SK-N-SH treated with all-trans-retinoic acid at 6 μM for 48 hours (cell line): ENCODE data around the gene TULP1.

ENCODE experiments used
- ATAC-seq: fragments of 200-7000 bp; cut with Tn5 transposase; 3 replicates; pipeline ENCODE4 v1.9.1; 2020; ENCODE audit warnings: mild to moderate bottlenecking, moderate library complexity
- ARNTL ChIP-seq: fragments of 450-650 bp; formaldehyde crosslinking; IDR thresholded peaks from 2 replicates; pipeline ENCODE4 v1.5.0; 2020; ENCODE audit warnings: low read depth, mild to moderate bottlenecking, moderate library complexity, borderline replicate concordance
- BACH2 ChIP-seq: fragments of 250-450 bp; sonication (Bioruptor Pico); IDR thresholded peaks from 2 replicates; pipeline ENCODE4 v1.9.0; 2021; ENCODE audit warnings: mild to moderate bottlenecking, borderline replicate concordance
- CREB5 ChIP-seq: fragments of 250-450 bp; sonication (Bioruptor Pico); IDR thresholded peaks from 2 replicates; pipeline ENCODE4 v1.5.1; 2020; ENCODE audit warnings: low read depth, mild to moderate bottlenecking, moderate library complexity
- CSDC2 ChIP-seq: fragments of 250-450 bp; sonication (Bioruptor Pico); IDR thresholded peaks from 2 replicates; pipeline ENCODE4 v1.5.0; 2020; ENCODE audit warnings: mild to moderate bottlenecking, moderate library complexity
- CSRNP3 ChIP-seq: fragments of 250-450 bp; sonication (Bioruptor Pico); IDR thresholded peaks from 2 replicates; pipeline ENCODE4 v1.5.1; 2021; ENCODE audit warnings: mild to moderate bottlenecking, moderate library complexity
- ESRRG ChIP-seq: fragments of 250-450 bp; sonication (Bioruptor Pico); IDR thresholded peaks from 2 replicates; pipeline ENCODE4 v1.6.1; 2021; ENCODE audit warnings: mild to moderate bottlenecking
- ISL1 ChIP-seq: fragments of 250-450 bp; sonication (Bioruptor Pico); IDR thresholded peaks from 2 replicates; pipeline ENCODE4 v2.1.2; 2022; ENCODE audit warnings: mild to moderate bottlenecking, moderate library complexity
- OSR1 ChIP-seq: fragments of 250-450 bp; sonication (Bioruptor Pico); IDR thresholded peaks from 2 replicates; pipeline ENCODE4 v1.8.0; 2022; ENCODE audit warnings: moderate library complexity, mild to moderate bottlenecking, inconsistent platforms
- PATZ1 ChIP-seq: fragments of 250-450 bp; sonication (Bioruptor Pico); IDR thresholded peaks from 2 replicates; pipeline ENCODE4 v1.8.0; 2020; ENCODE audit warnings: mild to moderate bottlenecking, moderate library complexity, borderline replicate concordance
- POU6F1 ChIP-seq: fragments of 250-450 bp; sonication (Bioruptor Pico); IDR thresholded peaks from 2 replicates; pipeline ENCODE4 v1.8.0; 2021; ENCODE audit warnings: low read depth, mild to moderate bottlenecking, moderate library complexity, borderline replicate concordance
- PPARA ChIP-seq: fragments of 250-450 bp; sonication (Bioruptor Pico); IDR thresholded peaks from 2 replicates; pipeline ENCODE4 v1.5.0; 2020; ENCODE audit warnings: mild to moderate bottlenecking, borderline replicate concordance
- RARB ChIP-seq: fragments of 250-450 bp; sonication (Bioruptor Pico); IDR thresholded peaks from 2 replicates; pipeline ENCODE4 v1.8.0; 2021; ENCODE audit warnings: mild to moderate bottlenecking, moderate library complexity
- SNAI2 ChIP-seq: fragments of 250-450 bp; sonication (Bioruptor Pico); IDR thresholded peaks from 2 replicates; pipeline ENCODE4 v1.5.0; 2020; ENCODE audit warnings: mild to moderate bottlenecking, moderate library complexity
- TCF4 ChIP-seq: fragments of 250-450 bp; sonication (Bioruptor Pico); IDR thresholded peaks from 2 replicates; pipeline ENCODE4 v1.8.0; 2021; ENCODE audit warnings: mild to moderate bottlenecking, moderate library complexity, borderline replicate concordance
- TOX ChIP-seq: fragments of 250-450 bp; sonication (Bioruptor Pico); IDR thresholded peaks from 2 replicates; pipeline ENCODE4 v1.8.0; 2021; ENCODE audit warnings: mild to moderate bottlenecking, moderate library complexity, borderline replicate concordance
- TSHZ2 ChIP-seq: fragments of 250-450 bp; sonication (Bioruptor Pico); IDR thresholded peaks from 2 replicates; pipeline ENCODE4 v1.5.0; 2020; ENCODE audit warnings: mild to moderate bottlenecking, moderate library complexity
- ZC3H10 ChIP-seq: fragments of 250-450 bp; sonication (Bioruptor Pico); IDR thresholded peaks from 2 replicates; pipeline ENCODE4 v1.5.1; 2021; ENCODE audit warnings: mild to moderate bottlenecking, moderate library complexity
- ZFP3 ChIP-seq: fragments of 250-450 bp; sonication (Bioruptor Pico); IDR thresholded peaks from 2 replicates; pipeline ENCODE4 v1.5.0; 2020; ENCODE audit warnings: mild to moderate bottlenecking, moderate library complexity
- ZFP30 ChIP-seq: fragments of 450-650 bp; formaldehyde crosslinking; IDR thresholded peaks from 2 replicates; pipeline ENCODE4 v1.5.0; 2022; ENCODE audit warnings: mild to moderate bottlenecking, moderate library complexity
- ZNF565 ChIP-seq: fragments of 450-650 bp; formaldehyde crosslinking; conservative IDR thresholded peaks from 2 replicates; pipeline ENCODE4 v1.5.0; 2020; ENCODE audit warnings: low read depth, mild to moderate bottlenecking, moderate library complexity
- ZNF8 ChIP-seq: fragments of 450-650 bp; formaldehyde crosslinking; IDR thresholded peaks from 2 replicates; pipeline ENCODE4 v1.5.0; 2020; ENCODE audit warnings: mild to moderate bottlenecking, moderate library complexity

TULP1 gene

GRCh38 chr6:35454391-35455110 lies 58.1 kb downstream of the TULP1 start:
- no peak for ATAC-seq

GRCh38 chr6:35453236-35453635 lies 59.5 kb downstream of the TULP1 start:
- TF ChIP-seq TSHZ2 (CRISPR knock-in tag) (no peak), ZFP30 (no peak), SNAI2 (CRISPR knock-in tag) (no peak), POU6F1 (CRISPR knock-in tag) (no peak), PPARA (CRISPR knock-in tag) (no peak), ZC3H10 (no peak), ZNF565 (CRISPR knock-in tag) (no peak), CSRNP3 (CRISPR knock-in tag) (no peak), ISL1 (no peak), CREB5 (no peak), PATZ1 (CRISPR knock-in tag) (no peak), ARNTL (CRISPR knock-in tag) (no peak), ZFP3 (CRISPR knock-in tag) (no peak), ZNF8 (CRISPR knock-in tag) (no peak), RARB (CRISPR knock-in tag) (no peak), ESRRG (CRISPR knock-in tag) (no peak), CSDC2 (CRISPR knock-in tag) (no peak), OSR1 (no peak), TCF4 (no peak), BACH2 (CRISPR knock-in tag) (no peak)
- no peak for ATAC-seq

More at GRCh38 chr6:35454391-35455110, 58.1 kb downstream of the TULP1 start:
- TF ChIP-seq ZNF8 (CRISPR knock-in tag): no peak
- no peak for TF ChIP-seq TOX (CRISPR knock-in tag)
- no peak for TF ChIP-seq TCF4
- no peak for TF ChIP-seq ZNF565 (CRISPR knock-in tag)
- no peak for TF ChIP-seq ESRRG (CRISPR knock-in tag)
- no peak for TF ChIP-seq CSDC2 (CRISPR knock-in tag)
- TF ChIP-seq PPARA (CRISPR knock-in tag): no peak
